VCaP (cell line): ENCODE results near the gene ARL5B.

Experiments used
- H3K27ac ChIP-seq: fragments of 450-650 bp; 2 replicates; pipeline ENCODE4 v1.5.1; 2017
- CTCF ChIP-seq: fragments of 450-650 bp; conservative IDR thresholded peaks from 2 replicates; pipeline ENCODE4 v1.5.1; 2017; ENCODE audit warnings: mild to moderate bottlenecking, moderate library complexity

The ARL5B gene

DNA sequence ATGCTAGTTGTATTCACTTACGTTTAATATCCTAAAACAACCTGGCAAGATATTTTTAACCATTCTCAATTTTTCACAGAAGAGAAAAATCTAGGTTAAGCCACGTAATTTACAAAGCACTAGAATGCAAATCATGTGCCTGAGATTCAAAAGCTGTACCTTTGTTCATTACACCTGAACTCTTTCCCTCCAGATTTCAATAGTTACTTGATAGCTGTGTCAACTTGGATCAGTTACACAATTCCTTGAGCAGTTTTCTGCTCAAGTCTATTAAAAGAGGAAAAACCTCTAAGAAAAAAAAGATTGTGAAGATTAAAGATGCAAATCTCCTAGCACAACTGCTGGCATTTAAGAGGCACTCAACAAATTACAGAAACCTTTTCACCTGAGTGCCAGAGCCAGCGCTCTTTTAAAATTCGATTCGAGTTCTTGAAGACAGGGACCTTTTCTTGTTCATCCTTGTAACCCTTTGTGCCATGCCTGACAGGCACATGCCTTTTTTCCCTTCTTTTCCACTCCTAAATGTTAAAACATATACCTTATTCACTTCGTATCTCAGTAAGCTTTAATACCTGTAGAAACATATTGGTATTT lies 8.7 kb upstream of the ARL5B start:
- TF ChIP-seq CTCF, result no peak
- peak overlapping the region; percentile 87 for H3K27ac ChIP-seq

DNA sequence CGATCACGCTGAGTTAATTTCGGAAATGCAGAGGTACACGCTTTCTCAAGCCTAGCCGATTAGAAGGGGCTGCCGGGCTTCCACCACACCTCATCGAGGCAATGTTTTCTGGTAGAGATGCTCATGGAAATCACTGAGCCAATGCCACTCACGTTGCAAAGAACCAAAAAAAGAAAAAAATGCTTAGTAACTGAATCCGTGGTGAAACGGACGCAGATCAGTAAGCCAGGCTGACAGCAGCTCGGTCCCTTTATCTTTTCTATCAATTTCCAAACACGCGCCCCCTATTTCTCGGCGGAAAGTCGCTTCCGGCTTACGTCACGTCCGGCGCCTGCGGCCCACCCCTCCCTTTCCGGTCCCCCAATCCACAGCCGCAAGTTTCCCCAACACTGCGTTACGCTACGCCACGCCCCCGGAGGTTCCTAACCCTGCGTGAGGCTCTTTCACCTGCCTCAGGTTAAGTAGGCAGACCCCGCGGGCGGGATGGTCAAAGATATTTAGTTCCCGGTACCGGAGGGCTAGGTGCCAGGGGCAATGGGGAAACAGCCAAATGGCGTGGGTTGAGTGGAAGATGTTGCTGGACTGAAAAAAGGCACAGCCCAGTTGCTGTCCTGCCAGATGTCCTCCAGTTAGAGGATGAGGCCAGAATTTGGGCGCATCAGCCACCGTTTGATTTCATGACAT lies 7.8 kb upstream of the ARL5B start, which contains the start of gene NSUN6:
NSUN6 (minus strand) TSS at position 264 of the 684 bp plus-strand sequence. CDS start 384 bp downstream, outside the sequence.
- no peak for TF ChIP-seq CTCF
- peak within 1 kb of the TSS; percentile 87 for H3K27ac ChIP-seq

GRCh38 chr10:18653112-18653511 lies 6.1 kb upstream of the ARL5B start:
- H3K27ac ChIP-seq, result no peak overlapping the region
- no peak for TF ChIP-seq CTCF

DNA sequence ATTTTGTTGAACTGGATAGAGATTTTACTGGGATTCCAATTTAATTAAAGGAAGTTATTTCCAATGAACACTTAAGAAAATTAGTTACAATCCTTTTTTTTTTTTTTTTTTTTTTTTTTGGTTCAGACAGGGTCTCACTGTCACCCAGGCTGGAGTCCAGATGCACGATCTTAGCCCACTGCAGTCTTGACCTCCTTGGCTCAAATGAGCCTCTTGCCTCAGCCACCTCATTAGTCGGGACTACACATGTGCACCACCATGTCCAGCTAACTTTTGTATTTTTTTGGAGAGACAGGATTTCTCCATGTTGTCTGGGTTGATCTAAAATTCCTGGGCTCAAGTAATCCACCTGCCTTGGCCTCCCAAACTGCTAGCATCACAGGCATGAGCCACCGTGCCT lies 2.5 kb upstream of the ARL5B start:
- TF ChIP-seq CTCF, result no peak
- H3K27ac ChIP-seq, result no peak overlapping the region

- peak overlapping the region; percentile 92 for H3K27ac ChIP-seq
Observed at GRCh38 chr10:18658271-18659124, 733 bp upstream of the ARL5B start.

GRCh38 chr10:18659819-18660535 lies 746 bp downstream of the ARL5B start:
- peak overlapping the region; percentile 92 for H3K27ac ChIP-seq
- no peak for TF ChIP-seq CTCF

More at GRCh38 chr10:18658271-18659124, 733 bp upstream of the ARL5B start:
- no peak for TF ChIP-seq CTCF
